Spleen (tissue), 7 donors: ENCODE results near the gene CCDC107.

ENCODE experiments used
- POLR2A ChIP-seq, 3 donors: fragments of 450-650 bp; IDR thresholded peaks; one replicate each; pipeline ENCODE4 v1.5.1; 2017; ENCODE audit warnings: antibody characterized with exemption in 3 of 3, mild to moderate bottlenecking in 1 of 3
- POLR2AphosphoS5 ChIP-seq, 3 donors: sonication (generic); formaldehyde crosslinking; IDR thresholded peaks; one replicate each; pipeline ENCODE4 v1.5.1; 2017; ENCODE audit warnings: antibody characterized with exemption in 3 of 3
- TF ChIP-seq, protein P1 (sequence below), 11 experiments: fragments of 200-600 bp in 7 of 11; fragments of 450-650 bp in 4 of 11; sonication (generic) in 4 of 11; IDR thresholded peaks in 8 of 11; conservative IDR thresholded peaks in 3 of 11; 1 replicate in 7 of 11; 2 replicates in 4 of 11; pipeline versions ENCODE4 v1.4.0 to v1.8.0; 2016 to 2021; ENCODE audit warnings: antibody characterized with exemption in 11 of 11, inconsistent platforms in 4 of 11, mild to moderate bottlenecking in 1 of 11
- donor health status: DM: no; HTN: no; CAD: no; lungs with moderate emphysema.
- donor health status: DM: no; HTN: no; CAD: no.
- donor health status: DM: no; HTN: no; CAD: no.

DNA sequence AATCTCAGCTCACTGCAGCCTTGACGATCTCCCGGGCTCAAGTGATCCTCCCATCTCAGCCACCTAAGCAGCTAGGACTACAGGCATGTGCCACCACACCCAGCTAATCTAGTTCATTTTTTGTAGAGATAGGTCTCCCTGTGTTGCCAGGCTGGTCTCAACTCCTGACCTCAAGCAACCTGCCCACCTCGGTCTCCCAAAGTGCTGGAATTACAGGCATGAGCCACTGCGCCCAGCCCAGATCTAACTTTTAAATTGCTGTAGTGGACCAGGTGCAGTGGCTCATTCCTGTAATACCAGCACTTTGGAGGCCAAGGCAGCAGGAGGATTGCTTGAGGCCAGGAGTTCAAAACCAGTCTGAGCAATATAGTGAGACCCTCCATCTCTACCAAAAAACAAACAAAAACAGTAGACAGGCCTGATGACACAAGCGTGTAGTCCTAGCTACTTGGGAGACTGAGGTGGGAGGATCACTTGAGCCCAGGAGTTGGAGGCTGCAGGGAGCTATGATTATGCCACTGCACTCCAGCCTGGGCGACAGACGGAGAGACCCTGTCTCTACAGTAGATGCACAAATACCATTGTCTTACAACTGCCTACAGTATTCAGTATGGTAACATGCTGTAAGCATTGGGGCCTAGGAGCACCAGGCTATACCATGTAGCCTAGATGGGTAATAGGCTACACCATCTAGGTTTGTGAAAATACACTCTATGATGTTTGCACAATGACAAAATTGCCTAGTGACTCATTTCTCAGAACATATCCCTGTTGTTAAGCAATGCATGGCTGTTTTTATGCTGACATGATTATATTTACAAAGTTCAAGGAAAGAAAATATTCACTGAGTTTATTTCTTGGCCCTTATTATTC, 5.9 kb upstream of the CCDC107 start:
- TF ChIP-seq POLR2AphosphoS5 (IDR thresholded peaks at IDR 0.05) (no peak), POLR2A (IDR thresholded peaks at IDR 0.05) (no peak)
- TF ChIP-seq, protein P1, sequence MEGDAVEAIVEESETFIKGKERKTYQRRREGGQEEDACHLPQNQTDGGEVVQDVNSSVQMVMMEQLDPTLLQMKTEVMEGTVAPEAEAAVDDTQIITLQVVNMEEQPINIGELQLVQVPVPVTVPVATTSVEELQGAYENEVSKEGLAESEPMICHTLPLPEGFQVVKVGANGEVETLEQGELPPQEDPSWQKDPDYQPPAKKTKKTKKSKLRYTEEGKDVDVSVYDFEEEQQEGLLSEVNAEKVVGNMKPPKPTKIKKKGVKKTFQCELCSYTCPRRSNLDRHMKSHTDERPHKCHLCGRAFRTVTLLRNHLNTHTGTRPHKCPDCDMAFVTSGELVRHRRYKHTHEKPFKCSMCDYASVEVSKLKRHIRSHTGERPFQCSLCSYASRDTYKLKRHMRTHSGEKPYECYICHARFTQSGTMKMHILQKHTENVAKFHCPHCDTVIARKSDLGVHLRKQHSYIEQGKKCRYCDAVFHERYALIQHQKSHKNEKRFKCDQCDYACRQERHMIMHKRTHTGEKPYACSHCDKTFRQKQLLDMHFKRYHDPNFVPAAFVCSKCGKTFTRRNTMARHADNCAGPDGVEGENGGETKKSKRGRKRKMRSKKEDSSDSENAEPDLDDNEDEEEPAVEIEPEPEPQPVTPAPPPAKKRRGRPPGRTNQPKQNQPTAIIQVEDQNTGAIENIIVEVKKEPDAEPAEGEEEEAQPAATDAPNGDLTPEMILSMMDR (IDR thresholded peaks at IDR 0.05 in 8 of 11, conservative IDR thresholded peaks at IDR 0.05 in 3 of 11): no peak
